H1 (cell line): ENCODE data around the gene TTC28. TPM values are rescaled to one million over a fixed set of nuclear protein-coding genes. Genes with fewer than 3 reads are reported as not detected.

Experiments
- CTCF ChIA-PET: fragments of 300-600 bp; sonication (Branson Sonifier 250); formaldehyde crosslinking; loops from one replicate; lab custom pipeline; 2021; ENCODE audit not compliant: partially characterized antibody; lab: Charles Lee
- POLR2A ChIA-PET: fragments of 300-600 bp; sonication (Branson Sonifier 250); formaldehyde crosslinking; loops from one replicate; lab custom pipeline; 2021; ENCODE audit warnings: inconsistent platforms; ENCODE audit not compliant: partially characterized antibody; lab: Charles Lee
- DNase-seq, 2 experiments: peaks; one replicate each; pipeline versions ENCODE4 v3.0.0 to v3.0.0-alpha.2; 2010 to 2022; ENCODE audit warnings: low spot score in 2 of 2, low read depth in 1 of 2, mixed read lengths in 1 of 2
- FAIRE-seq: peaks from 2 replicates; lab custom pipeline; 2011; peaks lifted over from hg19 to GRCh38; lab: Jason Lieb, UNC
- H2AFZ ChIP-seq: 2 replicates; pipeline ENCODE4 v1.8.1; 2012; ENCODE audit warnings: low read length, inconsistent platforms
- H2AK5ac ChIP-seq: 2 replicates; pipeline ENCODE4 v1.6.1; 2013; ENCODE audit warnings: low read depth, low read length
- H2BK120ac ChIP-seq: replicated peaks from 2 replicates; pipeline ENCODE3; 2013; ENCODE audit warnings: low read depth, low read length, inconsistent platforms
- H2BK12ac ChIP-seq: 2 replicates; pipeline ENCODE4 v1.6.1; 2013; ENCODE audit warnings: low read depth, low read length
- H2BK15ac ChIP-seq: 2 replicates; pipeline ENCODE4 v1.6.1; 2013; ENCODE audit warnings: low read length
- H2BK20ac ChIP-seq: 2 replicates; pipeline ENCODE4 v1.6.1; 2013; ENCODE audit warnings: low read length
- H2BK5ac ChIP-seq: 2 replicates; pipeline ENCODE4 v1.6.1; 2013; ENCODE audit warnings: low read depth, low read length
- H3K14ac ChIP-seq: 2 replicates; pipeline ENCODE4 v1.6.1; 2013; ENCODE audit warnings: inconsistent platforms; ENCODE audit not compliant: insufficient read length
- H3K18ac ChIP-seq: 2 replicates; pipeline ENCODE4 v1.6.1; 2013; ENCODE audit warnings: low read length; ENCODE audit errors: extremely low read depth
- H3K23ac ChIP-seq: 2 replicates; pipeline ENCODE4 v1.6.1; 2013; ENCODE audit warnings: inconsistent platforms; ENCODE audit not compliant: insufficient read length
- H3K23me2 ChIP-seq: 2 replicates; pipeline ENCODE4 v1.6.1; 2013; ENCODE audit warnings: low read depth, low read length
- H3K27ac ChIP-seq: 2 replicates; pipeline ENCODE4 v1.6.1; 2011; ENCODE audit warnings: low read depth, low read length, inconsistent platforms
- H3K27me3 ChIP-seq, 4 experiments: replicated peaks in 1 of 4; 1 replicate in 1 of 4; 2 replicates in 3 of 4; pipeline versions ENCODE4 v1.6.1 to v1.8.1; 2011 to 2013; ENCODE audit warnings: low read length in 3 of 4, mild to moderate bottlenecking in 3 of 4, inconsistent platforms in 2 of 4, mixed read lengths in 2 of 4, moderate library complexity in 1 of 4; ENCODE audit not compliant: control insufficient read depth in 3 of 4, insufficient read depth in 3 of 4; ENCODE audit errors: extremely low read depth in 1 of 4
- H3K36me3 ChIP-seq, 4 experiments: 2 replicates each; pipeline versions ENCODE4 v1.6.1 to v1.8.1; 2011 to 2013; ENCODE audit warnings: mild to moderate bottlenecking in 4 of 4, low read length in 3 of 4, moderate library complexity in 2 of 4, control low read depth in 1 of 4, inconsistent platforms in 1 of 4; ENCODE audit not compliant: insufficient read depth in 4 of 4, control insufficient read depth in 2 of 4
- H3K4ac ChIP-seq: replicated peaks from 2 replicates; pipeline ENCODE3; 2013; ENCODE audit warnings: low read length, low read depth, mixed read lengths, inconsistent platforms; ENCODE audit not compliant: insufficient read length
- H3K4me1 ChIP-seq, 4 experiments: replicated peaks in 1 of 4; 1 replicate in 1 of 4; 2 replicates in 3 of 4; pipeline versions ENCODE4 v1.6.1 to v1.8.1; 2011 to 2013; ENCODE audit warnings: low read length in 3 of 4, inconsistent platforms in 2 of 4, mixed read lengths in 1 of 4; ENCODE audit not compliant: insufficient read depth in 4 of 4, control insufficient read depth in 3 of 4
- H3K4me2 ChIP-seq, 2 experiments: 2 replicates each; pipeline versions ENCODE4 v1.6.1 to v1.8.1; 2011 to 2013; ENCODE audit warnings: low read depth in 2 of 2, low read length in 2 of 2, control low read depth in 1 of 2, inconsistent platforms in 1 of 2, mild to moderate bottlenecking in 1 of 2; ENCODE audit not compliant: insufficient read depth in 1 of 2
- H3K4me3 ChIP-seq, 4 experiments: fragments of 200-600, 300-600 bp in 1 of 4; sonication (generic), shearing (Covaris generic), sonication (Bioruptor Twin) in 1 of 4; 2 replicates each; pipeline versions ENCODE4 v1.5.1 to v1.8.1; 2011 to 2016; ENCODE audit warnings: low read length in 4 of 4, low read depth in 3 of 4, control low read depth in 2 of 4, inconsistent platforms in 2 of 4, mild to moderate bottlenecking in 2 of 4, mixed read lengths in 1 of 4, moderate library complexity in 1 of 4; ENCODE audit not compliant: insufficient read depth in 2 of 4; ENCODE audit errors: extremely low read depth in 1 of 4
- H3K56ac ChIP-seq: replicated peaks from 2 replicates; pipeline ENCODE3; 2013; ENCODE audit warnings: low read depth, mild to moderate bottlenecking, mixed read lengths, low read length, inconsistent platforms; ENCODE audit not compliant: insufficient read length
- H3K79me1 ChIP-seq: 2 replicates; pipeline ENCODE4 v1.6.1; 2013; ENCODE audit warnings: low read depth, low read length, control low read depth
- H3K79me2 ChIP-seq, 2 experiments: 2 replicates each; pipeline versions ENCODE4 v1.6.1 to v1.8.1; 2012 to 2013; ENCODE audit warnings: low read length in 2 of 2, mild to moderate bottlenecking in 2 of 2, inconsistent platforms in 1 of 2; ENCODE audit not compliant: insufficient read depth in 2 of 2, control insufficient read depth in 1 of 2
- H3K9ac ChIP-seq, 4 experiments: replicated peaks in 1 of 4; 1 replicate in 1 of 4; 2 replicates in 3 of 4; pipeline versions ENCODE4 v1.6.1 to v1.8.1; 2011 to 2013; ENCODE audit warnings: low read depth in 3 of 4, low read length in 3 of 4, control low read depth in 2 of 4, mild to moderate bottlenecking in 2 of 4, moderate library complexity in 2 of 4, inconsistent platforms in 1 of 4; ENCODE audit errors: extremely low read depth in 1 of 4
- H3K9me3 ChIP-seq, 2 experiments: 2 replicates each; pipeline versions ENCODE4 v1.6.1 to v1.8.1; 2012 to 2013; ENCODE audit warnings: mild to moderate bottlenecking in 2 of 2, moderate library complexity in 2 of 2, control low read depth in 1 of 2, inconsistent platforms in 1 of 2, low read depth in 1 of 2, low read length in 1 of 2, mixed read lengths in 1 of 2; ENCODE audit not compliant: insufficient read depth in 2 of 2
- H4K20me1 ChIP-seq, 2 experiments: replicated peaks in 1 of 2; 2 replicates each; pipeline versions ENCODE3 to v1.8.1; 2011 to 2013; ENCODE audit warnings: inconsistent platforms in 2 of 2, low read length in 2 of 2, mild to moderate bottlenecking in 1 of 2; ENCODE audit not compliant: insufficient read depth in 2 of 2, control insufficient read depth in 1 of 2
- H4K5ac ChIP-seq: 2 replicates; pipeline ENCODE4 v1.6.1; 2013; ENCODE audit warnings: low read length, low read depth, mixed read lengths, inconsistent platforms; ENCODE audit not compliant: insufficient read length
- H4K8ac ChIP-seq: 2 replicates; pipeline ENCODE4 v1.8.0; 2013; ENCODE audit warnings: mild to moderate bottlenecking, moderate library complexity, low read length, inconsistent platforms; ENCODE audit not compliant: insufficient read depth; ENCODE audit errors: extremely low read depth
- H4K91ac ChIP-seq: replicated peaks from 2 replicates; pipeline ENCODE3; 2013; ENCODE audit warnings: low read length, mixed read lengths, inconsistent platforms; ENCODE audit not compliant: insufficient read length
- ASH2L ChIP-seq: fragments of 200-600, 300-600 bp; sonication (generic); IDR thresholded peaks from one replicate; pipeline ENCODE4 v1.7.1; 2017; ENCODE audit warnings: low read length
- ATF3 ChIP-seq: IDR thresholded peaks from 2 replicates; pipeline ENCODE4 v1.6.1; 2011; ENCODE audit warnings: low read depth, mild to moderate bottlenecking, low read length; ENCODE audit not compliant: insufficient read depth
- CBX5 ChIP-seq: fragments of 300-800, 300-1000 bp; sonication (generic); IDR thresholded peaks from 2 replicates; pipeline ENCODE4 v1.7.1; 2016; ENCODE audit warnings: antibody characterized with exemption, low read length, low read depth
- E2F6 ChIP-seq: IDR thresholded peaks from 2 replicates; pipeline ENCODE4 v1.6.1; 2012; ENCODE audit warnings: inconsistent platforms
- EGR1 ChIP-seq: IDR thresholded peaks from 2 replicates; pipeline ENCODE4 v1.6.1; 2011; ENCODE audit warnings: low read depth, low read length, borderline replicate concordance
- EP300 ChIP-seq, 2 experiments: IDR thresholded peaks; 1 replicate in 1 of 2; 2 replicates in 1 of 2; pipeline ENCODE4 v1.6.1; 2011 to 2012; ENCODE audit warnings: low read depth in 2 of 2, low read length in 2 of 2, mild to moderate bottlenecking in 2 of 2, borderline replicate concordance in 1 of 2, inconsistent platforms in 1 of 2, moderate library complexity in 1 of 2
- KDM5A ChIP-seq: fragments of 200-600 bp; IDR thresholded peaks from 2 replicates; pipeline ENCODE4 v1.7.1; 2012; ENCODE audit warnings: mild to moderate bottlenecking, low read length, inconsistent platforms, mixed read lengths
- RAD21 ChIP-seq, 2 experiments: IDR thresholded peaks in 1 of 2; conservative IDR thresholded peaks in 1 of 2; 2 replicates each; pipeline ENCODE4 v1.6.1; 2011; ENCODE audit warnings: low read depth in 2 of 2, low read length in 2 of 2, improper control_type of control experiment in 1 of 2, inconsistent platforms in 1 of 2, mild to moderate bottlenecking in 1 of 2, moderate library complexity in 1 of 2
- RBBP5 ChIP-seq: IDR thresholded peaks from 2 replicates; pipeline ENCODE4 v1.7.1; 2012; ENCODE audit warnings: low read depth, mild to moderate bottlenecking, inconsistent platforms, low read length, moderate library complexity, borderline replicate concordance
- SAP30 ChIP-seq: fragments of 300-600 bp; sonication (generic); IDR thresholded peaks from 2 replicates; pipeline ENCODE4 v1.7.1; 2012; ENCODE audit warnings: low read length, moderate library complexity, mild to moderate bottlenecking, inconsistent platforms; ENCODE audit not compliant: insufficient read depth, insufficient replicate concordance
- TCF12 ChIP-seq: IDR thresholded peaks from 2 replicates; pipeline ENCODE4 v1.6.1; 2011; ENCODE audit warnings: low read depth, mild to moderate bottlenecking, low read length
- WGBS, 2 experiments: shearing (Covaris generic) in 1 of 2; methylation state at CpG; one replicate each; pipeline versions ENCODE4 v1.1.6 to v1.1.7; 2013 to 2015; ENCODE audit warnings: low lambda C conversion rate in 2 of 2, mixed read lengths in 2 of 2, inconsistent platforms in 1 of 2, low coverage in 1 of 2, missing lambda C conversion rate in 1 of 2; ENCODE audit not compliant: insufficient replicate concordance in 2 of 2, insufficient coverage in 1 of 2, insufficient read length in 1 of 2; ENCODE audit errors: extremely low coverage in 1 of 2, missing lambda C conversion rate in 1 of 2; 5-methylcytosine and 5-hydroxymethylcytosine counted together
- polyA plus RNA-seq, 7 experiments: library from polyadenylated mRNA; depleted of rRNA in 3 of 7; stranded (reverse) in 5 of 7; unstranded in 2 of 7; fragments of >200 nt in 5 of 7; fragments of 200-250 nt in 2 of 7; gene quantifications; 1 replicate in 5 of 7; 2 replicates in 1 of 7; 4 replicates in 1 of 7; pipeline versions ENCODE4 v1.2.1 to v1.2.3, GENCODE V29; 2011 to 2013; ENCODE audit warnings: missing spikeins in 2 of 7, mixed read lengths in 2 of 7
- total RNA-seq: library from RNA; stranded (reverse); fragmentation: NEBNext Ultra II Directional; extraction: Animal tissue kit (Norgen Biotek cat#: 25700); gene quantifications from 2 replicates; pipeline ENCODE4 v1.2.1, GENCODE V29; 2021

TTC28 gene
- total and polyA plus RNA-seq, 2 of the 8 experiments (the other 6 are each of a cell fraction or from before 2014, with no cell fraction given), result 2.6 to 12.6 TPM

GRCh38 chr22:28250036-28250695 is 429.5 kb downstream of the TTC28 start:
- WGBS, 2 experiments, result 90% methylated on average over 2 of the region's 2 CpGs; no CpG with 5 or more reads in 1 of the 2 experiments
- H3K4me1 ChIP-seq, result no peaks in the 10 kb centered on the region
- H3K79me2 ChIP-seq, result no peaks in the 10 kb centered on the region
- H3K36me3 ChIP-seq, result no peaks in the 10 kb centered on the region
- no peak overlapping the region for H3K56ac ChIP-seq
- H3K27me3 ChIP-seq, result peaks cover 7 to 39% (median 18%) of the 10 kb centered on the region in 4 experiments
- H2BK20ac ChIP-seq, result no peak overlapping the region
- FAIRE-seq (no peak), DNase-seq (no peak)
- H3K18ac ChIP-seq, result no peak overlapping the region
- H3K4me2 ChIP-seq, result no peak overlapping the region
- H3K27ac ChIP-seq, result no peak overlapping the region
- no peak overlapping the region for H2BK15ac ChIP-seq
- ChIA-PET POLR2A (no interaction called here), CTCF (interaction anchor here (1.1 to 1.2 kb wide), 2 partner anchors 28 to 192 kb away, joined by 4 to 5 read pairs; no protein-coding TSS in a partner anchor)
- H4K91ac ChIP-seq, result no peak overlapping the region
- no peaks in the 10 kb centered on the region for H3K79me1 ChIP-seq
- H3K14ac ChIP-seq, result no peak overlapping the region
- H3K9ac ChIP-seq, result no peak overlapping the region
- no peak overlapping the region for H3K4me3 ChIP-seq
- no peaks in the 10 kb centered on the region for H3K9me3 ChIP-seq
- H3K23me2 ChIP-seq, result no peaks in the 10 kb centered on the region
- H3K4ac ChIP-seq, result no peak overlapping the region
- peaks cover 0 to 2% of the 10 kb centered on the region in 2 experiments for H4K20me1 ChIP-seq
- no peak overlapping the region for H2BK120ac ChIP-seq
- H2AK5ac ChIP-seq, result no peak overlapping the region
- no peak overlapping the region for H2BK12ac ChIP-seq
- no peak overlapping the region for H2AFZ ChIP-seq
- H3K23ac ChIP-seq, result no peak overlapping the region
- H2BK5ac ChIP-seq, result no peak overlapping the region
- no peak overlapping the region for H4K5ac ChIP-seq
- H4K8ac ChIP-seq, result no peak overlapping the region
- no peak for TF ChIP-seq ATF3
- TF ChIP-seq ASH2L, result no peak
- TF ChIP-seq RAD21 (IDR thresholded peaks at IDR 0.05 in 1 of 2, conservative IDR thresholded peaks at IDR 0.05 in 1 of 2; ENCODE audit: low read depth in 2 of 2, low read length in 2 of 2), result no peak
- no peak for TF ChIP-seq SAP30
- TF ChIP-seq KDM5A, result no peak
- TF ChIP-seq EGR1, result no peak
- no peak for TF ChIP-seq CBX5
- TF ChIP-seq RBBP5, result no peak
- TF ChIP-seq TCF12, result no peak
- no peak for TF ChIP-seq EP300 (IDR thresholded peaks at IDR 0.05; ENCODE audit: borderline replicate concordance in 1 of 2, low read depth in 2 of 2, low read length in 2 of 2)
- TF ChIP-seq E2F6, result no peak
